Gastrocnemius medialis (tissue), 4 donors: ENCODE data around the gene EVC2.

Experiments
- CTCF ChIP-seq, 5 experiments: fragments of 450-650 bp in 3 of 5; fragments of 200-600 bp in 2 of 5; sonication (generic) in 2 of 5; IDR thresholded peaks in 4 of 5; conservative IDR thresholded peaks in 1 of 5; 1 replicate in 4 of 5; 2 replicates in 1 of 5; pipeline ENCODE4 v1.5.1; 2016 to 2019; ENCODE audit warnings: antibody characterized with exemption in 5 of 5, mild to moderate bottlenecking in 3 of 5, moderate library complexity in 3 of 5
- POLR2A ChIP-seq, 2 donors: fragments of 450-650 bp; IDR thresholded peaks; one replicate each; pipeline ENCODE4 v1.6.1; 2017; ENCODE audit warnings: antibody characterized with exemption in 2 of 2, mild to moderate bottlenecking in 2 of 2, moderate library complexity in 2 of 2

GRCh38 chr4:5562476-5562875 lies 145.9 kb downstream of the EVC2 start:
- TF ChIP-seq POLR2A (IDR thresholded peaks at IDR 0.05) (no peak), CTCF (IDR thresholded peaks at IDR 0.05 in 4 of 5, conservative IDR thresholded peaks at IDR 0.05 in 1 of 5) (no peak)
